H9 (cell line): ENCODE data around the gene ODAD4. TPM values are rescaled to one million over a fixed set of nuclear protein-coding genes. Genes with fewer than 3 reads are reported as not detected.

Source experiments
- DNase-seq: peaks from one replicate; pipeline ENCODE4 v3.0.0-alpha.2; 2017
- H2AFZ ChIP-seq: one replicate; pipeline ENCODE4 v1.6.1; 2013; ENCODE audit warnings: mild to moderate bottlenecking, low read length, control low read depth, moderate library complexity
- H2AK5ac ChIP-seq: 2 replicates; pipeline ENCODE4 v1.6.1; 2013; ENCODE audit warnings: low read length, control low read depth, mixed read lengths; ENCODE audit not compliant: insufficient read length
- H2BK120ac ChIP-seq: one replicate; pipeline ENCODE4 v1.6.1; 2013; ENCODE audit warnings: low read depth, mild to moderate bottlenecking, low read length, control low read depth, inconsistent platforms; ENCODE audit not compliant: poor library complexity, severe bottlenecking
- H2BK12ac ChIP-seq: 2 replicates; pipeline ENCODE4 v1.6.1; 2013; ENCODE audit warnings: low read length, control low read depth, mixed read lengths, low read depth; ENCODE audit not compliant: insufficient read length
- H2BK15ac ChIP-seq: 2 replicates; pipeline ENCODE4 v1.6.1; 2013; ENCODE audit warnings: low read depth, low read length, control low read depth
- H2BK20ac ChIP-seq: one replicate; pipeline ENCODE4 v1.6.1; 2013; ENCODE audit warnings: low read depth, mild to moderate bottlenecking, low read length, control low read depth, inconsistent platforms; ENCODE audit not compliant: poor library complexity, severe bottlenecking
- H2BK5ac ChIP-seq: 2 replicates; pipeline ENCODE4 v1.6.1; 2013; ENCODE audit warnings: low read length, control low read depth, mixed read lengths; ENCODE audit not compliant: insufficient read length
- H3K14ac ChIP-seq: 2 replicates; pipeline ENCODE4 v1.6.1; 2013; ENCODE audit warnings: low read length, control low read depth; ENCODE audit not compliant: insufficient read depth
- H3K18ac ChIP-seq: 2 replicates; pipeline ENCODE4 v1.6.1; 2013; ENCODE audit warnings: low read depth, mild to moderate bottlenecking, mixed read lengths, low read length, control low read depth; ENCODE audit not compliant: insufficient read length
- H3K23ac ChIP-seq: 2 replicates; pipeline ENCODE4 v1.6.1; 2013; ENCODE audit warnings: low read length, control low read depth, mixed read lengths, low read depth; ENCODE audit not compliant: insufficient read length
- H3K23me2 ChIP-seq: 2 replicates; pipeline ENCODE4 v1.6.1; 2013; ENCODE audit warnings: low read depth, mild to moderate bottlenecking, mixed read lengths, low read length, control low read depth; ENCODE audit not compliant: insufficient read length, poor library complexity, severe bottlenecking
- H3K27ac ChIP-seq: 2 replicates; pipeline ENCODE4 v1.5.1; 2013; ENCODE audit warnings: low read length, control low read depth, mixed read lengths, low read depth; ENCODE audit not compliant: insufficient read length
- H3K27me3 ChIP-seq: 2 replicates; pipeline ENCODE4 v1.6.1; 2013; ENCODE audit warnings: low read length, control low read depth, inconsistent platforms; ENCODE audit not compliant: insufficient read depth
- H3K4ac ChIP-seq: 2 replicates; pipeline ENCODE4 v1.6.1; 2013; ENCODE audit warnings: low read depth, mild to moderate bottlenecking, control low read depth, inconsistent platforms, low read length, moderate library complexity
- H3K4me1 ChIP-seq: 2 replicates; pipeline ENCODE4 v1.6.1; 2013; ENCODE audit warnings: low read length, control low read depth, inconsistent platforms; ENCODE audit not compliant: insufficient read depth
- H3K4me2 ChIP-seq: 2 replicates; pipeline ENCODE4 v1.6.1; 2013; ENCODE audit warnings: low read length, control low read depth, mixed read lengths; ENCODE audit not compliant: insufficient read length, insufficient read depth
- H3K56ac ChIP-seq: 2 replicates; pipeline ENCODE4 v1.6.1; 2013; ENCODE audit warnings: low read depth, mild to moderate bottlenecking, mixed read lengths, low read length, control low read depth; ENCODE audit not compliant: insufficient read length
- H3K79me1 ChIP-seq: 2 replicates; pipeline ENCODE4 v1.6.1; 2013; ENCODE audit warnings: low read depth, mild to moderate bottlenecking, moderate library complexity, low read length, control low read depth, inconsistent platforms; ENCODE audit not compliant: insufficient read depth, poor library complexity, severe bottlenecking
- H3K79me2 ChIP-seq: 2 replicates; pipeline ENCODE4 v1.6.1; 2013; ENCODE audit warnings: low read length, control low read depth, inconsistent platforms; ENCODE audit not compliant: insufficient read depth
- H3K9ac ChIP-seq: 2 replicates; pipeline ENCODE4 v1.6.1; 2013; ENCODE audit warnings: low read length, control low read depth, mixed read lengths; ENCODE audit not compliant: insufficient read length; ENCODE audit errors: extremely low read depth
- H3K9me3 ChIP-seq: one replicate; pipeline ENCODE4 v1.6.1; 2013; ENCODE audit warnings: low read depth, low read length, inconsistent platforms; ENCODE audit not compliant: control insufficient read depth
- H3T11ph ChIP-seq: one replicate; pipeline ENCODE4 v1.6.1; 2013; ENCODE audit warnings: mild to moderate bottlenecking, low read length, control low read depth, inconsistent platforms
- H4K20me1 ChIP-seq: one replicate; pipeline ENCODE4 v1.6.1; 2013; ENCODE audit not compliant: control insufficient read depth, insufficient read length, insufficient read depth
- H4K5ac ChIP-seq: 2 replicates; pipeline ENCODE4 v1.6.1; 2013; ENCODE audit warnings: low read depth, mild to moderate bottlenecking, mixed read lengths, low read length, control low read depth; ENCODE audit not compliant: insufficient read length
- H4K8ac ChIP-seq: replicated peaks from 2 replicates; pipeline ENCODE4 v1.6.1; 2013; ENCODE audit warnings: low read length, control low read depth, mixed read lengths, low read depth; ENCODE audit not compliant: insufficient read length
- H4K91ac ChIP-seq: 2 replicates; pipeline ENCODE4 v1.6.1; 2013; ENCODE audit warnings: low read depth, mild to moderate bottlenecking, moderate library complexity, mixed read lengths, low read length, control low read depth; ENCODE audit not compliant: insufficient read length
- H3K27ac Mint-ChIP-seq, 3 experiments: 2 replicates in 2 of 3; 3 replicates in 1 of 3; pipeline ENCODE4 v1.8.0; 2020 to 2021; ENCODE audit warnings: mixed read lengths in 3 of 3, mild to moderate bottlenecking in 1 of 3, moderate library complexity in 1 of 3
- H3K27me3 Mint-ChIP-seq: 2 replicates; pipeline ENCODE4 v1.8.0; 2021; ENCODE audit warnings: low read depth, mild to moderate bottlenecking, moderate library complexity, mixed read lengths
- H3K36me3 Mint-ChIP-seq, 3 experiments: 2 replicates in 2 of 3; 3 replicates in 1 of 3; pipeline ENCODE4 v1.8.0; 2020 to 2021; ENCODE audit warnings: low read depth in 3 of 3, mixed read lengths in 3 of 3; ENCODE audit not compliant: insufficient read depth in 1 of 3
- H3K4me1 Mint-ChIP-seq, 2 experiments: 2 replicates each; pipeline ENCODE4 v1.8.0; 2020; ENCODE audit warnings: mixed read lengths in 2 of 2
- H3K4me3 Mint-ChIP-seq, 2 experiments: 2 replicates in 1 of 2; 3 replicates in 1 of 2; pipeline ENCODE4 v1.8.0; 2020 to 2021; ENCODE audit warnings: mild to moderate bottlenecking in 2 of 2, mixed read lengths in 2 of 2, moderate library complexity in 1 of 2
- H3K9me3 Mint-ChIP-seq, 2 experiments: 2 replicates in 1 of 2; 3 replicates in 1 of 2; pipeline ENCODE4 v1.8.0; 2020; ENCODE audit warnings: mild to moderate bottlenecking in 2 of 2, mixed read lengths in 2 of 2, moderate library complexity in 1 of 2
- WGBS: extraction: QIAGEN DNeasy Blood & Tissue Kit; methylation state at CpG from one replicate; pipeline ENCODE4 v1.1.7; 2013; ENCODE audit warnings: missing lambda C conversion rate, low lambda C conversion rate, mixed read lengths; ENCODE audit not compliant: insufficient read length; ENCODE audit errors: extremely low coverage; 5-methylcytosine and 5-hydroxymethylcytosine counted together
- total RNA-seq: library from RNA; stranded (reverse); gene quantifications from 2 replicates; pipeline ENCODE4 v1.2.1, GENCODE V29; 2021
- TF ChIP-seq, protein P1 (sequence below): fragments of 200-600 bp; sonication (generic); conservative IDR thresholded peaks from 3 replicates; pipeline ENCODE4 v1.8.0; 2021; ENCODE audit warnings: antibody characterized with exemption, mild to moderate bottlenecking

ODAD4 gene
- total RNA-seq, 1 experiment from 2014 or later, result 2.1 TPM

DNA sequence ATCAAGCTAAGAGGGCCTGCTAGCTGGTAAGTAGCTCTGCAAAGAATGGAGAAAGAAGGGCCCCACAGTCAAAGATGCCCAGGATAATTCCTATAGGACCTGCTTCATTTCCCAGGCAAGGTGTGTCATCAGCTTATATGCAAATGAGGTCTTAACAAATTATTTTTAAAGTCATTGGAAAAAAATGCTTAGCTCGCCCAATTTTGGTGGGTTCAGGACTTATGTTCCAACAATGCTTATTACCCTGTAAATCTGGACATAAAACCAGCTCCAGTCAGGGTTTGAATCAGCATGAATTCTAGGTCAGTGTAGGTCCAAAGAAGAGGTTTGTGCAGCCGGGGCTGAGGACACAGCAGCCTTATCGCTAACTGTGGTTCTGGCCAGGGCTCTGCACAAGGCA, 37.0 kb upstream of the ODAD4 start:
- Histone ChIP-seq H3K27me3 (no peaks in the 10 kb centered on the region), H2BK15ac (no peak overlapping the region), H3K79me2 (peaks cover 2% of the 10 kb centered on the region; the same call in 1 of the 2 replicates), H3K14ac (no peak overlapping the region), H3K4ac (no peak overlapping the region), H4K8ac (no peak overlapping the region), H2AK5ac (no peak overlapping the region), H4K20me1 (no peaks in the 10 kb centered on the region), H3K79me1 (peaks cover 4% of the 10 kb centered on the region), H3K4me2 (no peak overlapping the region), H2BK12ac (no peak overlapping the region), H3K23ac (no peak overlapping the region), H3K9me3 (no peaks in the 10 kb centered on the region), H2BK20ac (no peak overlapping the region), H3K4me1 (no peaks in the 10 kb centered on the region), H3K18ac (no peak overlapping the region), H3K56ac (no peak overlapping the region), H3K9ac (no peak overlapping the region), H3K23me2 (no peaks in the 10 kb centered on the region), H2AFZ (no peak overlapping the region), H2BK120ac (no peak overlapping the region), H4K91ac (no peak overlapping the region), H4K5ac (no peak overlapping the region), H3K27ac (no peak overlapping the region), H2BK5ac (no peak overlapping the region), H3T11ph (no peak overlapping the region)
- Mint-ChIP-seq H3K27ac (peak overlapping the region; percentile 44 to 72 (median 57); a peak in 2 of 7 replicates), H3K36me3 (peaks cover 62 to 85% (median 79%) of the 10 kb centered on the region in 3 experiments; a peak in 6 of 7 replicates), H3K4me1 (no peaks in the 10 kb centered on the region), H3K9me3 (no peaks in the 10 kb centered on the region), H3K27me3 (no peaks in the 10 kb centered on the region), H3K4me3 (no peak overlapping the region)
- TF ChIP-seq, protein P1, sequence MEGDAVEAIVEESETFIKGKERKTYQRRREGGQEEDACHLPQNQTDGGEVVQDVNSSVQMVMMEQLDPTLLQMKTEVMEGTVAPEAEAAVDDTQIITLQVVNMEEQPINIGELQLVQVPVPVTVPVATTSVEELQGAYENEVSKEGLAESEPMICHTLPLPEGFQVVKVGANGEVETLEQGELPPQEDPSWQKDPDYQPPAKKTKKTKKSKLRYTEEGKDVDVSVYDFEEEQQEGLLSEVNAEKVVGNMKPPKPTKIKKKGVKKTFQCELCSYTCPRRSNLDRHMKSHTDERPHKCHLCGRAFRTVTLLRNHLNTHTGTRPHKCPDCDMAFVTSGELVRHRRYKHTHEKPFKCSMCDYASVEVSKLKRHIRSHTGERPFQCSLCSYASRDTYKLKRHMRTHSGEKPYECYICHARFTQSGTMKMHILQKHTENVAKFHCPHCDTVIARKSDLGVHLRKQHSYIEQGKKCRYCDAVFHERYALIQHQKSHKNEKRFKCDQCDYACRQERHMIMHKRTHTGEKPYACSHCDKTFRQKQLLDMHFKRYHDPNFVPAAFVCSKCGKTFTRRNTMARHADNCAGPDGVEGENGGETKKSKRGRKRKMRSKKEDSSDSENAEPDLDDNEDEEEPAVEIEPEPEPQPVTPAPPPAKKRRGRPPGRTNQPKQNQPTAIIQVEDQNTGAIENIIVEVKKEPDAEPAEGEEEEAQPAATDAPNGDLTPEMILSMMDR, result no peak
- no peak for DNase-seq
- WGBS, result no CpG with 5 or more reads among the region's 3 CpGs
